ENCODE data around the gene CCDC198. TPM values are rescaled to one million over a fixed set of nuclear protein-coding genes. Genes with fewer than 3 reads are reported as not detected.

CCDC198 gene
- total RNA-seq (2014; rRNA removed; shearing (Covaris generic)): 0.46 TPM in 1 of 2 replicates, not detected in the other

- DNase-seq (ENCODE audit: low read depth): peak; percentile 44
Observed at GRCh38 chr14:57493467-57494181, at the start of gene CCDC198. Gene CCDC198 (minus strand): TSS chr14:57493857. CDS start chr14:57493715, 142 bp downstream.

GRCh38 chr14:57533214-57533613 is 39.6 kb upstream of the CCDC198 start:
- DNase-seq (ENCODE audit: low read depth): peak; percentile 38

GRCh38 chr14:57530571-57530970 is 36.9 kb upstream of the CCDC198 start:
- no peak for DNase-seq (ENCODE audit: low read depth)

DNA sequence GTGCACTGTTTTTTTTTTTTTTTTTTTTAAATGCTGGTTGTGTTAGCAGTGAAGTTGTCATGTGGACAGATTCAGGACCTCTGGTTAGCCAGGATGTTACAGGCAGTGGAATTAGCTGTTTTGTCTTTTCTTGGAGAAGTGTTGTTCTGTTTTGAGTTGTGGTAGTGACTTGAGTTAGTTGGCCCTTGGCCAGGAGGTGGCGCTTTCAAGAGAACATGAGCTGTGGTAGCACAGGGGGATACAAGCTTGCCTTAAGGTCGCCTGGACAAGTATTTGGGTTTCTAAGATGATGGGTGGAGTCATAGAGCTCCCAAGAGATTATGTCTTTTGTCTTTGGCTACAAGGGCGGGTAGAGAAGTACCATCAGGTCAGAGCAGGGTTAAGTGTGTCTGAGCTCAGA is 33.3 kb upstream of the CCDC198 start:
- no peak for DNase-seq (ENCODE audit: low read depth)

DNA sequence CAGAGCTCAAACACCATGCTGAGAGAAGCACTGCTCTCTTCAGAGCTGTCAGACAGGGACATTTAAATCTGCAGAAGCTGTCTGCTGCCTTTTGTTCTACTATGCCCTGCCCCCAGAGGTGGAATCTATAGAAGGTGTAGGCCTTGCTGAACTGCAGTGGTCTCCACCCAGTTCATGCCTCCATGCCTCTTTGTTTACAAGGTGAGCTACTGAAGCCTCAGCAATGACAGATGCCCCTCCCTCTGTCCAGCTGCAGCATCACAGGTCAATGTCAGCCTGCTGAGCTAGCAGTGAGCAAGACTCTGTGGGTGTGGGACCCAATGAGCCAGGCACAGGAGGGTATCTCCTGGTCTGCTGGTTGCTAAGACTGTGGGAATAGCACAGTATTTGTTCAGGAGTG is 25.4 kb upstream of the CCDC198 start:
- no peak for DNase-seq (ENCODE audit: low read depth)

DNA sequence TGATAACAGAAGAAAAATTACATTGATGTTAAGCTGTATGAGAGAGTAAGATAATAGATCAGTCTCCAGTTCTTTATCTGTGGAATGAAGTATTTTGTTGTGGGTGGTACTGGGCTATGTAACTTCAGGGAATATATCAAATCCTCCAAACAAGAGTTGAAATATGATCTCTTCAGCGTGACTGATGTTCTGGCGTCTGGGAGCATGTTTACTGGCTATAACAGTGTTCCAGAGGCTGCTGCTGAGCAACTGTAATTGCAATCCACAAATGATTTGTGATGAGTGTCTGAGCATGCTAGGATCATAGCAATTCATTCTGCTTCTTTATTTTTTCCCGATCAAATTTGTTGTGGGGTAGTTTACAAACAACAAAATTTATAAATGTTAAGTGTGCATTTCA is 18.6 kb upstream of the CCDC198 start:
- DNase-seq (ENCODE audit: low read depth): no peak

DNA sequence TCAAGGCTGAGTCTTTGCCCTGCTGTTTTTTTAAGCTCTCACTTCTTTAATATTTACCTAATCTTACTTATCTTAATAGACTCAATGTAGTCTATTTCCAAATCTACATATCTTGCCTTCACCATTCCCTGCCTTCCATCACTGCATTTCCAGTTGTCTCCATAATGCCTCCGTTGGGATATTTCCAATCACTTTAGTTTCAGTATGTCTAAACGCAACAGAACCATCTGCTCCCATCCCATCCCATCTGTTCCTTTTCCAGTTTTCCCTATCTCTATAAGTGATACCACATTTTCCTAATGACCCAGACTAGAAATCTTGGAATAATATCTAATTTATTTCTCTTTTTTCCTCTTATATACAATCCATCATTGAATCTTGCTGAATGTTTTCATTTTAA is 15.1 kb upstream of the CCDC198 start:
- no peak for DNase-seq (ENCODE audit: low read depth)

DNA sequence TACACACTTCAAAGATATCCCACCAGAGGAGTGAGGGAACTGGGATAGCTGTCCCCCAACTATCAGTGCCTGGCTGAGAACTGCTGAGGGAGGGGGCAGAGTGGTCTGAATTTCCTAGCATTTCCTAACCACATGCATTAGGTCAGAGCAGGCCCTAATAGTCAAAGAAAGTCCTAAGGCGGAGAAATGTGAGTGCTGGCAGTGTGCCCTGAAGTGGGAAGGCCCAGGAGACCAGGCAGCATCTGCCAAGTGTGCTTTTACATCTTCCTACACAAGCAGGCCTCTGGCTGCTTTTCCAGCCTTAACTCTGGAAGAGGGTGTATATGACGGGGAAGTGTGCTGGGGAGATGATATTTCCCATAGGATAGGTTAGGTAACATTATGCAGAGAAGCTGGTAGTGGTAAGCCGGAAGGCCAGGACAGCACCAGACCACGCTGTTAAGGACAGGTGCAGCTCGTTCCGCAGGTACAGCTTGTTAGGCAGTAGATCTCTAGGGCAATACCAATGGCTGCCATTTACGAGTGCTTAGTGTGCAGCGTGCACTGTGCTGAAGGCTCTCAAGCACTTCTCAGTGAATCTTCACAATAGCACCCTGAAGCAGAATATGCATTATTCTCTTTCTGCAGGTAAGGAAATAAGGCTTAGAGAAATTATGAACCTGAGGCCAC is 9.1 kb upstream of the CCDC198 start:
- peak; percentile 15 for DNase-seq (ENCODE audit: low read depth)

DNA sequence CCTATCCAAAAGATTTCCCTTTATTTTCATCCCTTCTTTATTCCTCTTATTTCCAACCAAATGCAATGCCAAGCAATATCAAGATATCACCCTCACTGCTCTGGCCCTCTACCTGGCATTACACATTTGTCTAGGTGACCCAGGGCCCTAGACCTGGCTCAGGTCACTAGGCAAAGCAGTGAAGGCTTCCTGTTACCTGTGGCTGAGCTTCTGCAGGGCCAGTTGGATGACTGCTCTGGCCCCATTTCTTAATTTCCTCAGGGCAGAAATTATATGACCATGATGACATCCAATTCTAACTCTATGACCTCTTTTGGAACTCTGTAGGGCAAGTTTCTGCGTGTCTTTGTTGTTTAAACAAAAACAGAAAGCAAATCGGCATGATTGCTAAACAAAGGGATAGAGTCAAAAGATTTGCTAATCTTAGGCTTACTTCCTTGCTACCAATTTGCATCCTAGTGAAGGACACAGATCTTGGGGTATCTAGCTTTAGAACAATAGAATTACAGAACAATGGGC is 7.4 kb upstream of the CCDC198 start:
- DNase-seq (ENCODE audit: low read depth): no peak

GRCh38 chr14:57498659-57499058 is 5.0 kb upstream of the CCDC198 start:
- no peak for DNase-seq (ENCODE audit: low read depth)

DNA sequence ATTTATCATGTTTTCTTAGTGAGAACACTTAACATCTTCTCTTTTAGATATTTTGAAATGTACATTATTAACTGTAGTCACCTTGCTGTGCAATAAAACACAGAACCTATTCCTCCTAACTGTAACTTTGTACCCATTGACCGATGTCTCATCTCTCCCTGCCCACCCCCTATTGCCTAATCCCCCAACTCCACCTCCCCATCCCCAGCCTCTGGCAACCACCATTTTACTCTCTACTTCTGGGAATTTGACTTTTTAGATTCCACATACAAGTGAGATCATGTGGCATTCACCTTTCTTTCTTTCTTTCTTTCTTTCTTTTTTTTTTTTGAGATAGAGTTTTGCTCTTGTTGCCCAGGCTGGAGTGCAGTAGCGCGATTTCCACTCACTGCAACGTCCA is 4.4 kb upstream of the CCDC198 start:
- no peak for DNase-seq (ENCODE audit: low read depth)

GRCh38 chr14:57495416-57495815 is 1.8 kb upstream of the CCDC198 start:
- DNase-seq (ENCODE audit: low read depth): no peak

- DNase-seq (ENCODE audit: low read depth): peak; percentile 77
Observed at GRCh38 chr14:57492859-57493258, 798 bp downstream of the CCDC198 start.

GRCh38 chr14:57491640-57492039 is 2.0 kb downstream of the CCDC198 start:
- DNase-seq (ENCODE audit: low read depth): no peak

DNA sequence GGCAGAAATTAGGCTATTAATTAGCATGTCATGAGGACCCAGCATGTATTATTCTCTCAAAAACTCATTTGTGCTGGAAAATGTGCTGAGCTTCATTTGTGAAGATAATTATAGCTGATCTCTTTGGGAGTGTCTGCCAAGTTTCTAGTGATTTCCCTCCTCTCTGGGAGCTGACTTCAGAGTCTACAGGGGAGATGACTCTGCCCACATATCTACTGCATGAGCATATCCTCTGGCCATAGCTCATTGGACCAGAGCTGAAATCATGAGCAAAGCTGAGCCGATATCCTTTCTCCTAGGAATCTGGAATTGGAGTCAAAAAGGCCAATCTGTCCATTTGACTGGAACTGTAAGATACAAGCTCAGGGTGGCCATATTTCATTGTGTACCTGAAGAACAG is 5.9 kb downstream of the CCDC198 start:
- DNase-seq (ENCODE audit: low read depth): peak; percentile 40

DNA sequence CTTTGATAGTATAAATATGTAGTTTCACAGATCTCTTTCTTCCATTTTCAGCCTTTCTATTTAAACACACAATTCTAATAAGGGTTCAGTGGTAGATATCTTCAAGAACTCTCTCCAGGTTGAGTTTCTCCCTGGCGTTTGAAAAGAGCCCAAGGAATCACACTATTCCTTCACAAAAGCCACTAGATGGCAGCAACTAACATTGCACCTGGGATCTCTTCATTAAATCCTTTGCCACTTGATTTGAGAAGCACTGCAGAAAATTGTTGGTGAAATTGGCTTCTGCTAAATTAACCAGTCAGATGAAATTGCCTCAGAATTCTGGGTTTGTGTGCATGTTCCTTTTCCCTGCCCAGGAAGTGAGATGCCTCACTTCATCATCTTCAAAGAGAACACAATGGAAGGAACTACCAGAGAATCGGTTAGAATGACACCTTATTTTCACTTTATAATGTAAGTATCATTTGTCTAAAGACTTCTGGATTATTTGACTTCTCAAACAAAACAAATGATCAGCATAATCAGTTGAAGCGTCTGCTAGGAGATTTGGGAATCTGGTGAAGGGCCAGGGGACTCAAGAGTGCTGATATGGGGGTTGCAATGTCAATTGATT is 6.8 kb downstream of the CCDC198 start:
- peak; percentile 49 for DNase-seq (ENCODE audit: low read depth)

DNA sequence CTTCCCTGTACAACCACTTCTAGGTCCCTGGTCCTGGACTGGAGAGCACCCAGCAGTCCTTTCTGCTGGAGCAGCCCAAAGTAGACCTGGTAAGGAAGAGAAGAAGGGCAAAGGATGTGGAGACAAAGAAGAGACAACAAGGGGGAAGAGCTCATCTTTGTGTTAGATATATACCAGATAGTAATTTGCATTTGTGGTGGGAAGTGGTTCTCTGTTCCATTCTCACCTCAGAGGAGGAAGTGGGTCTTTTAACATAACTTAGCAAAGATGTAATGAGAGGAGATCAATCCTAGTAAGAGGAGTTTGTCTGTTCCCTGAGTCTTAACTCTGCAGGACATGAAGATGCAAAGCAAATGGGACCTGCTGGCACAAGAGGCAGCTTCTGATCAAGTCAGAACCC is 8.0 kb downstream of the CCDC198 start:
- no peak for DNase-seq (ENCODE audit: low read depth)

DNA sequence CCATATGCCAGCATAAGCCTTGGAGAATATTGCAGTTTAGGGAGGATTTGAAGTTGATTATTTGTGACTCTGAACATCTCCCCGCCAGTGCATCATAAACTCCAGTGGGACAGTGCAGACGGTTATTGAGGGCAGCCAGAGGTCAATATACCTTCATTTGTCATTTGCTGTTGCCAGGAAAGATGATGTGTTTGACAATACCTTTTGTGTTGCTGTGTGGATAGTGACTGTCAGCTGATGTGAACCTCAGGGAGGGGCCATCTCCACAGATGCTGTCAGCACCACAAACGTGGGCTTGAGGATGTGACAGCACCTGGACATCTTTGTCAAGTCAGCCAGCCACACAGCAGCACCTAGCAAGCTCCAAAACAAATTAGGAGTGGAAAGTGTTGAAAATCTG is 11.5 kb downstream of the CCDC198 start:
- DNase-seq (ENCODE audit: low read depth): no peak

DNA sequence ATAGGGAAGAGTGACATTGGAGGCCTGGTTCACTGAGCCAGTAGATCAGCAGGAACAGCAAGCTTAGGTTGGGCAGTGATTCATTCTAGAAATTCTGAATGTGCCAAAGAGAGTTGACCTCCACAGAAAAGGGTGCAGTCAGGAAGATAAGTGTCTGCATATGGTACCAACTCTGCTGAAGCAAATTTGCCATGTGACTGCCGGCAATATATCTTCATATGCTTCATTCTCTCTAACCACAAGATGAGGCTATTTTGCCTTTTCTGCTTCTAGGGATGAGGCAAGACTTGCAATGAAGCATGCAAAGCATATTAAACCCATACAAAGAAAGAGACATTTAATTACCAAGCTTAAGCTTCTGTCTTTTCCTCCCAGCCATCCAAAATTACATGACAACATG is 13.6 kb downstream of the CCDC198 start:
- peak; percentile 68 for DNase-seq (ENCODE audit: low read depth)

- peak; percentile 30 for DNase-seq (ENCODE audit: low read depth)
Observed at GRCh38 chr14:57479197-57479596, 14.5 kb downstream of the CCDC198 start.

DNA sequence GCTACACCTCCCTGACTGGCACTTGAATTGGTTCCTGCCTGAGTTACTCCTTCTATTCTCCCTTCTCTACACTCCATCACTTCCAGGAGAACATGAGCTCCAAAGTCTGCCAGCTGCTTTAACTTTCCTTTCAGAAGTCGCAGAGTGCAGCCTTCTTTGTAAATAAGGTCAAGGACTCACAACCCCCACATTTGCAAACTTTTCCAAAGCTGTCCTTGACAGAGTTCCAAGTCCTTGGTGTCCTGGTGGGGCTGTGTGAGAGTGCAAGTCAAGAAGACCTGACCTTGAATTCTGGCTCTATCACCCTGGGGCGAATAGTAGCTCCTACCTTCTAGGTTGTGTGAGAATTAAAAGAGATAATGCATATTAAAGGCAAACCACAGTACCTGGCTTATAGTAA is 15.6 kb downstream of the CCDC198 start:
- no peak for DNase-seq (ENCODE audit: low read depth)

GRCh38 chr14:57470909-57471308 is 22.7 kb downstream of the CCDC198 start:
- no peak for DNase-seq (ENCODE audit: low read depth)
